ENCODE data around the gene HNRNPL.

- TF ChIP-seq POLR2AphosphoS5 (IDR thresholded peaks at IDR 0.05; ENCODE audit: borderline replicate concordance, low read depth, low read length): no peak
- no peak for TF ChIP-seq EZH2 (IDR thresholded peaks at IDR 0.05)
Observed at GRCh38 chr19:38868551-38868950, 18.8 kb upstream of the HNRNPL start.
